WTC11 (cell line): Measurements from ENCODE around the gene STAM.

ENCODE experiments used
- ATF2 ChIP-seq: sonication (generic); formaldehyde crosslinking; IDR thresholded peaks from 2 replicates; pipeline ENCODE4 v1.8.1; 2022; ENCODE audit warnings: low read depth, missing genetic modification reagents, borderline replicate concordance
- CTCF ChIP-seq: fragments of 200-600 bp; IDR thresholded peaks from 2 replicates; pipeline ENCODE4 v1.8.0; 2022; ENCODE audit warnings: antibody characterized with exemption
- E2F1 ChIP-seq: sonication (generic); formaldehyde crosslinking; IDR thresholded peaks from 2 replicates; pipeline ENCODE4 v1.8.0; 2022; ENCODE audit warnings: mild to moderate bottlenecking, missing genetic modification reagents
- JUN ChIP-seq: sonication (generic); formaldehyde crosslinking; IDR thresholded peaks from 2 replicates; pipeline ENCODE4 v1.8.0; 2023; ENCODE audit warnings: mild to moderate bottlenecking, missing genetic modification reagents
- KAT7 ChIP-seq: sonication (generic); formaldehyde crosslinking; IDR thresholded peaks from 2 replicates; pipeline ENCODE4 v1.8.1; 2023; ENCODE audit warnings: missing genetic modification reagents, mild to moderate bottlenecking, borderline replicate concordance
- MAX ChIP-seq: sonication (generic); formaldehyde crosslinking; IDR thresholded peaks from 2 replicates; pipeline ENCODE4 v1.8.0; 2022; ENCODE audit warnings: mild to moderate bottlenecking, missing genetic modification reagents
- NFE2L1 ChIP-seq: sonication (generic); formaldehyde crosslinking; IDR thresholded peaks from 2 replicates; pipeline ENCODE4 v1.8.1; 2023; ENCODE audit warnings: missing genetic modification reagents
- NR3C1 ChIP-seq: sonication (generic); formaldehyde crosslinking; conservative IDR thresholded peaks from 2 replicates; pipeline ENCODE4 v1.8.1; 2023; ENCODE audit warnings: low read depth, mild to moderate bottlenecking, missing genetic modification reagents
- PREB ChIP-seq: sonication (generic); formaldehyde crosslinking; IDR thresholded peaks from 2 replicates; pipeline ENCODE4 v1.8.1; 2022; ENCODE audit warnings: mild to moderate bottlenecking, missing genetic modification reagents, moderate library complexity, borderline replicate concordance
- STAT6 ChIP-seq: sonication (generic); formaldehyde crosslinking; conservative IDR thresholded peaks from 2 replicates; pipeline ENCODE4 v1.8.1; 2023; ENCODE audit warnings: mild to moderate bottlenecking, low read depth, missing genetic modification reagents, moderate library complexity
- USF2 ChIP-seq: sonication (generic); formaldehyde crosslinking; IDR thresholded peaks from 2 replicates; pipeline ENCODE4 v1.8.1; 2023; ENCODE audit warnings: mild to moderate bottlenecking, missing genetic modification reagents, moderate library complexity
- ZNF121 ChIP-seq: sonication (generic); formaldehyde crosslinking; IDR thresholded peaks from 2 replicates; pipeline ENCODE4 v1.8.0; 2023; ENCODE audit warnings: missing genetic modification reagents
- ZNF263 ChIP-seq: sonication (generic); formaldehyde crosslinking; IDR thresholded peaks from 2 replicates; pipeline ENCODE4 v1.8.1; 2022; ENCODE audit warnings: low read depth, mild to moderate bottlenecking, moderate library complexity, missing genetic modification reagents

- TF ChIP-seq CTCF: no peak
- no peak for TF ChIP-seq NR3C1
- no peak for TF ChIP-seq E2F1
- no peak for TF ChIP-seq ZNF263 (CRISPR knock-in tag)
- no peak for TF ChIP-seq KAT7
- TF ChIP-seq USF2 (CRISPR knock-in tag): no peak
- no peak for TF ChIP-seq PREB (CRISPR knock-in tag)
- no peak for TF ChIP-seq STAT6 (CRISPR knock-in tag)
- no peak for TF ChIP-seq ZNF121 (CRISPR knock-in tag)
- no peak for TF ChIP-seq ATF2 (CRISPR knock-in tag)
- TF ChIP-seq NFE2L1 (CRISPR knock-in tag): no peak
- TF ChIP-seq JUN (CRISPR knock-in tag): no peak
- no peak for TF ChIP-seq MAX (CRISPR knock-in tag)
These were observed 49.1 kb downstream of the STAM start for GRCh38 chr10:17693009-17693408.
